Measurements from ENCODE around the gene MTFMT.

The MTFMT gene

GRCh38 chr15:64989416-64990167, 39.8 kb downstream of the MTFMT start, which contains the start of gene SPG21:
Gene SPG21 (minus strand): TSS chr15:64989914. CDS start chr15:64983569, 6,345 bp downstream.
- DNase-seq (ENCODE audit: low read depth in 1 of 2, low spot score in 1 of 2): peak; percentile 78 to 88

- no peak for DNase-seq (ENCODE audit: low read depth in 1 of 2, low spot score in 1 of 2)
Measured at GRCh38 chr15:64987136-64987535, 42.3 kb downstream of the MTFMT start.

GRCh38 chr15:64985366-64986033, 43.9 kb downstream of the MTFMT start:
- DNase-seq (ENCODE audit: low read depth in 1 of 2, low spot score in 1 of 2): no peak

- DNase-seq (ENCODE audit: low read depth in 1 of 2, low spot score in 1 of 2): no peak
Measured at GRCh38 chr15:64982472-64982871, 47.0 kb downstream of the MTFMT start.

GRCh38 chr15:64981812-64982431, 47.5 kb downstream of the MTFMT start:
- no peak for DNase-seq (ENCODE audit: low read depth in 1 of 2, low spot score in 1 of 2)

GRCh38 chr15:64979252-64979710, 50.2 kb downstream of the MTFMT start:
- DNase-seq (ENCODE audit: low read depth in 1 of 2, low spot score in 1 of 2): no peak

- DNase-seq (ENCODE audit: low read depth in 1 of 2, low spot score in 1 of 2): no peak
Measured at GRCh38 chr15:64975390-64975789, 54.0 kb downstream of the MTFMT start.

GRCh38 chr15:64970698-64971097, 58.7 kb downstream of the MTFMT start:
- no peak for DNase-seq (ENCODE audit: low read depth in 1 of 2, low spot score in 1 of 2)

GRCh38 chr15:64969401-64969800, 60.0 kb downstream of the MTFMT start:
- DNase-seq (ENCODE audit: low read depth in 1 of 2, low spot score in 1 of 2): no peak

- no peak for DNase-seq (ENCODE audit: low read depth in 1 of 2, low spot score in 1 of 2)
Measured at GRCh38 chr15:64961013-64961412, 68.4 kb downstream of the MTFMT start.

GRCh38 chr15:64960153-64960552, 69.3 kb downstream of the MTFMT start:
- DNase-seq (ENCODE audit: low read depth in 1 of 2, low spot score in 1 of 2): no peak

- DNase-seq (ENCODE audit: low read depth in 1 of 2, low spot score in 1 of 2): no peak
Measured at GRCh38 chr15:64959128-64959527, 70.3 kb downstream of the MTFMT start.

GRCh38 chr15:64954395-64954794, 75.0 kb downstream of the MTFMT start:
- no peak for DNase-seq (ENCODE audit: low read depth in 1 of 2, low spot score in 1 of 2)

- no peak for DNase-seq (ENCODE audit: low read depth in 1 of 2, low spot score in 1 of 2)
Measured at GRCh38 chr15:64951777-64952418, 77.5 kb downstream of the MTFMT start.

All from activated T-helper 1 cell treated with anti-CD3 and anti-CD28 coated beads, Interleukin-2, amount 50 U/mL, for 16 hours (primary cell).